Suprapubic skin (tissue), 4 donors: Measurements from ENCODE around the gene VPS9D1. TPM values are rescaled to one million over a fixed set of nuclear protein-coding genes. Genes with fewer than 3 reads are reported as not detected.
"Not testable (repeated sequence)": the region's sequence is repeated elsewhere in the genome, so short reads cannot be mapped to it uniquely, and the experiment has no call there.

Source experiments
- DNase-seq, 2 donors: peaks; one replicate each; pipeline ENCODE4 v3.0.0-alpha.2; 2019; ENCODE audit warnings: low spot score in 2 of 2
- H3K27ac ChIP-seq: fragments of 200-600 bp; sonication (generic); one replicate; pipeline ENCODE4 v1.5.1; 2019
- H3K27me3 ChIP-seq: fragments of 200-600 bp; sonication (generic); one replicate; pipeline ENCODE4 v1.5.1; 2019
- H3K36me3 ChIP-seq: fragments of 200-600 bp; sonication (generic); one replicate; pipeline ENCODE4 v1.5.1; 2019
- H3K4me1 ChIP-seq: fragments of 200-600 bp; sonication (generic); one replicate; pipeline ENCODE4 v1.5.1; 2019
- H3K4me3 ChIP-seq: fragments of 200-600 bp; sonication (generic); one replicate; pipeline ENCODE4 v1.5.1; 2019; ENCODE audit warnings: mild to moderate bottlenecking
- H3K9me3 ChIP-seq: fragments of 200-600 bp; sonication (generic); one replicate; pipeline ENCODE4 v1.5.1; 2019
- CTCF ChIP-seq, 2 donors: fragments of 200-600 bp in 1 of 2; fragments of 450-650 bp in 1 of 2; sonication (generic) in 1 of 2; IDR thresholded peaks; one replicate each; pipeline ENCODE4 v1.5.1; 2016 to 2019; ENCODE audit warnings: antibody characterized with exemption in 2 of 2, mild to moderate bottlenecking in 1 of 2, moderate library complexity in 1 of 2
- EP300 ChIP-seq: sonication (generic); formaldehyde crosslinking; IDR thresholded peaks from one replicate; pipeline ENCODE4 v1.6.1; 2017; ENCODE audit warnings: antibody characterized with exemption
- POLR2A ChIP-seq, 2 donors: fragments of 450-650 bp; IDR thresholded peaks; one replicate each; pipeline ENCODE4 v1.6.1; 2017; ENCODE audit warnings: antibody characterized with exemption in 2 of 2, mild to moderate bottlenecking in 2 of 2, moderate library complexity in 2 of 2
- POLR2AphosphoS5 ChIP-seq, 3 donors: sonication (generic); formaldehyde crosslinking; IDR thresholded peaks; one replicate each; pipeline ENCODE4 v1.6.1; 2017; ENCODE audit warnings: antibody characterized with exemption in 3 of 3
- WGBS: methylation state at CpG from one replicate; pipeline ENCODE4 v1.1.5; 2018; 5-methylcytosine and 5-hydroxymethylcytosine counted together
- total RNA-seq, 4 donors: library from RNA; depleted of rRNA; stranded (reverse); fragments of >200 nt; gene quantifications; one replicate each; pipeline ENCODE4 v1.1.0, GENCODE V29; 2016

Gene VPS9D1
- total RNA-seq, 4 donors from 2014 or later, result 9.1 to 13.5 (median 10.2) TPM

- Histone ChIP-seq H3K36me3 (no peaks in the 10 kb centered on the region), H3K4me3 (no peak overlapping the region), H3K4me1 (no peaks in the 10 kb centered on the region), H3K27me3 (no peaks in the 10 kb centered on the region), H3K9me3 (no peaks in the 10 kb centered on the region), H3K27ac (no peak overlapping the region)
- DNase-seq, result no peak
- TF ChIP-seq CTCF (IDR thresholded peaks at IDR 0.05), result no peak
- no peak for TF ChIP-seq POLR2AphosphoS5 (IDR thresholded peaks at IDR 0.05)
- no peak for TF ChIP-seq POLR2A (IDR thresholded peaks at IDR 0.05)
- no peak for TF ChIP-seq EP300
- WGBS, result 77% methylated on average over 10 of the region's 10 CpGs
Observed at GRCh38 chr16:89670496-89671431, 49.9 kb downstream of the VPS9D1 start.

DNA sequence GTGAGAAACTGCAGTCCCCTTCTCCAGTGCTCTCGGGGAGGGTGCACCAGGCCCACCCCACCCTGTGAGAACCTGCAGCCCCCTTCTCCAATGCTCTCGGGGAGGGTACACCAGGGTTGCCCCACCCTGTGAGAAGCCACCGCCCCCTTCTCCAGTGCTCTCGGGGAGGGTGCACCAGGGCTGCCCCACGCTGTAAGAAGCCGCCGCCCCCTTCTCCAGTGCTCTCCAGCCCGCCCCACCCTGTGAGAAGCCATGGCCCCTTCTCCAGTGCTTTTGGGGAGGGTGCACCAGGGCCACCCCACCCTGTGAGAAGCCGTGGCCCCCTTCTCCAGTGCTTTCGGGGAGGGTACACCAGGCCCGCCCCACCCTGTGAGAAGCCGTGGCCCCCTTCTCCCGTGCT is 50.9 kb downstream of the VPS9D1 start:
- H3K27ac ChIP-seq, result no peak overlapping the region
- peaks cover 3% of the 10 kb centered on the region for H3K36me3 ChIP-seq
- TF ChIP-seq POLR2AphosphoS5 (IDR thresholded peaks at IDR 0.05), result no peak
- 100% methylated on average over 1 of the region's 13 CpGs for WGBS
- no peak for DNase-seq
- H3K4me3 ChIP-seq, result no peak overlapping the region
- H3K4me1 ChIP-seq, result no peaks in the 10 kb centered on the region
- no peaks in the 10 kb centered on the region for H3K27me3 ChIP-seq
- no peaks in the 10 kb centered on the region for H3K9me3 ChIP-seq

DNA sequence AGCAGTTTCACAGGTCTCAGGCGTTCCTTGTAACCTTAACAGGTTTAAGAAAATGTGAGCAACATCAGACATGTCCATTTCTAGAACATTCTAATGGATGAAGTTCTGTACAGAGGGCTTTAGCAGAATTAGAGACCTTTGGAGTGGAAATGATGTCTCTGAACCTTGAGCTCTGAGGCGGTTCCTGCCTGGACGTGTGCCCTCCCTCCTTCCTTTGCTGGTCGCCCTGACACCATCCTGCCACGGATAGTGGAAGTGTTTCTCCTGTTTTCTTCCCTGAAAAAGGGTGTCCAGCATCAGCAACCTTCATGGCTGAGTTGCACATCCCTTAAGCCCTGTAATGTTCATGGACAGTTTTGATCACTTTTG is 51.9 kb downstream of the VPS9D1 start:
- Histone ChIP-seq H3K4me1 (no peaks in the 10 kb centered on the region), H3K27ac (no peak overlapping the region), H3K36me3 (peaks cover 4% of the 10 kb centered on the region), H3K4me3 (no peak overlapping the region), H3K9me3 (no peaks in the 10 kb centered on the region), H3K27me3 (no peaks in the 10 kb centered on the region)
- no peak for DNase-seq
- TF ChIP-seq POLR2AphosphoS5 (IDR thresholded peaks at IDR 0.05), result no peak
- TF ChIP-seq EP300, result no peak
- TF ChIP-seq POLR2A (IDR thresholded peaks at IDR 0.05), result no peak
- TF ChIP-seq CTCF (IDR thresholded peaks at IDR 0.05), result no peak
- 56% methylated on average over 5 of the region's 5 CpGs for WGBS

GRCh38 chr16:89667633-89668032 is 53.1 kb downstream of the VPS9D1 start:
- Histone ChIP-seq H3K27me3 (no peaks in the 10 kb centered on the region), H3K4me3 (no peak overlapping the region), H3K27ac (no peak overlapping the region), H3K36me3 (peaks cover 8% of the 10 kb centered on the region), H3K4me1 (no peaks in the 10 kb centered on the region), H3K9me3 (no peaks in the 10 kb centered on the region)
- TF ChIP-seq POLR2A (IDR thresholded peaks at IDR 0.05), result no peak
- no peak for TF ChIP-seq EP300
- TF ChIP-seq CTCF (IDR thresholded peaks at IDR 0.05), result no peak
- TF ChIP-seq POLR2AphosphoS5 (IDR thresholded peaks at IDR 0.05), result no peak
- WGBS, result 95% methylated on average over 8 of the region's 9 CpGs
- DNase-seq, result no peak

DNA sequence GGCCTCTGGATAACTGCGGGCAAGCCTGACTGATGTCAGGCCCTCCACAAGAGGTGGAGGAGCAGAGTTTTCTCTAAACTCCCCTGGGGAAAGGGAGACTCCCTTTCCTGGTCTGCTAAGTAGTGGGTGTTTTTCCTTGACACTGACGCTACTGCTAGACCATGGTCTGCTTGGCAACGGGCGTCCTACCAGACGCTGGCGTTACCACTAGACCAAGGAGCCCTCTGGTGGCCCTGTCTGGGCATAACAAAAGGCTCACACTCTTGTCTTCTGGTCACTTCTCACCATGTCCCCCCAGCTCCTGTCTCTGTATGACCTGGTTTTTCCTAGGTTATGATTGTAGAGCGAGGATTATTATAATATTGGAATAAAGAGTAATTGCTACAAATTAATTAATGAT is 53.7 kb downstream of the VPS9D1 start:
- not testable (repeated sequence) for H3K4me1 ChIP-seq, H3K27me3 ChIP-seq, H3K27ac ChIP-seq, H3K4me3 ChIP-seq, DNase-seq, H3K9me3 ChIP-seq
- peaks cover 13% of the 10 kb centered on the region for H3K36me3 ChIP-seq
- 71% methylated on average over 7 of the region's 7 CpGs for WGBS

DNA sequence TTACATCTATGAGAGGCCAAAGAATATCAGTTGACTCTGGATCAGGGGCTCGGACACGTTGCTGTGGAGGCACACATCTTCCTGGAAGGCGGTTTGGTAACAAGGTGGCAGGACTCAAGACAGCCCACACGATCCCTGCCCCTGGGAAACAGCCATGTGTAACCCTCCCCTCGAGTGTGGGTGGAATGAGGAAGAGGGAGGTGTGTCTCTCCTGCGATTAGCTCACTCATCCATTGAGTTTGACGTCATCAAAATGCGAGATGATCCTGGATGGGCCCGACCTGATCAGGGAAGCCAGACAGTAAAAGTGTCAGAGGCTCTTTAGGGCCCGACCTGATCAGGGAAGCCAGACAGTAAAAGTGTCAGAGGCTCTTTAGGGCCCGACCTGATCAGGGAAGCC is 56.5 kb downstream of the VPS9D1 start:
- H3K4me1 ChIP-seq, H3K27me3 ChIP-seq, H3K4me3 ChIP-seq, H3K9me3 ChIP-seq, H3K27ac ChIP-seq, DNase-seq: not testable (repeated sequence)
- peaks cover 24% of the 10 kb centered on the region for H3K36me3 ChIP-seq
- 63% methylated on average over 10 of the region's 11 CpGs for WGBS

DNA sequence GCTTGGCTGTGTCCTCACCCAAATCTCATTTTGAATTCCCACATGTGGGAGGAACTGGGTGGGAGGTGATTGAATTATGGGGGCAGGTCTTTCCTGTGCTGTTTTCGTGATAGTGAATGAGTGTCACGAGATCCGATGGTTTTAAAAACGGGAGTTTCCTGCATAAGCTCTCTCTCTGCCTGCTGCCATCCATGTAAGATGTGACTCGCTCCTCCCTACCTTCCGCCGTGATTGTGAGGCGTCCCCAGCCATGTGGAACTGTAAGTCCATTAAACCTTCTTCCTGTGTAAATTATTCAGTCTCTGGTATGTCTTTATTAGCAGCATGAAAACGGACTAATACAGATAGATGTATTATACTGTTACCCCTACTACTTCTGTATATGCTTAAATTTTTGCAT is 59.5 kb downstream of the VPS9D1 start:
- Histone ChIP-seq H3K4me3 (no peak overlapping the region), H3K27ac (no peak overlapping the region), H3K4me1 (peaks cover 26% of the 10 kb centered on the region), H3K27me3 (no peaks in the 10 kb centered on the region), H3K9me3 (no peaks in the 10 kb centered on the region), H3K36me3 (peaks cover 24% of the 10 kb centered on the region)
- TF ChIP-seq CTCF (IDR thresholded peaks at IDR 0.05) (no peak), POLR2A (IDR thresholded peaks at IDR 0.05) (no peak), EP300 (no peak)
- DNase-seq, result no peak
- WGBS, result 90% methylated on average over 9 of the region's 9 CpGs
